Measurements from ENCODE around the gene AGPAT4.
A peak's percentile ranks its signal among the peaks of the same experiment; 100 is the strongest.

AGPAT4 gene

GRCh38 chr6:161152527-161152862 is 121.4 kb downstream of the AGPAT4 start:
- H3K9me3 Mint-ChIP-seq: peaks cover 8% of the 10 kb centered on the region
- peaks cover 12% of the 10 kb centered on the region for H3K36me3 Mint-ChIP-seq (ENCODE audit: low read depth)
- H3K27me3 Mint-ChIP-seq (ENCODE audit: low read depth): no peaks in the 10 kb centered on the region
- H3K4me3 Mint-ChIP-seq: no peak overlapping the region
- H3K4me1 Mint-ChIP-seq (ENCODE audit: low read depth): no peaks in the 10 kb centered on the region
- H3K27ac Mint-ChIP-seq: peak overlapping the region; percentile 15

GRCh38 chr6:161151660-161152526 is 122.0 kb downstream of the AGPAT4 start:
- Mint-ChIP-seq H3K9me3 (peaks cover 2% of the 10 kb centered on the region), H3K27me3 (ENCODE audit: low read depth) (no peaks in the 10 kb centered on the region), H3K4me3 (no peak overlapping the region), H3K36me3 (ENCODE audit: low read depth) (peaks cover 12% of the 10 kb centered on the region), H3K27ac (peak overlapping the region; percentile 15), H3K4me1 (ENCODE audit: low read depth) (no peaks in the 10 kb centered on the region)

GRCh38 chr6:161151059-161151645 is 122.7 kb downstream of the AGPAT4 start:
- H3K4me3 Mint-ChIP-seq: no peak overlapping the region
- no peaks in the 10 kb centered on the region for H3K27me3 Mint-ChIP-seq (ENCODE audit: low read depth)
- no peaks in the 10 kb centered on the region for H3K4me1 Mint-ChIP-seq (ENCODE audit: low read depth)
- H3K9me3 Mint-ChIP-seq: no peaks in the 10 kb centered on the region
- H3K36me3 Mint-ChIP-seq (ENCODE audit: low read depth): peaks cover 10% of the 10 kb centered on the region
- no peak overlapping the region for H3K27ac Mint-ChIP-seq

GRCh38 chr6:161150566-161150965 is 123.3 kb downstream of the AGPAT4 start:
- Mint-ChIP-seq H3K4me1 (ENCODE audit: low read depth) (no peaks in the 10 kb centered on the region), H3K27me3 (ENCODE audit: low read depth) (no peaks in the 10 kb centered on the region), H3K36me3 (ENCODE audit: low read depth) (peaks cover 10% of the 10 kb centered on the region), H3K27ac (no peak overlapping the region), H3K9me3 (no peaks in the 10 kb centered on the region), H3K4me3 (no peak overlapping the region)

GRCh38 chr6:161150136-161150535 is 123.7 kb downstream of the AGPAT4 start:
- Mint-ChIP-seq H3K27ac (no peak overlapping the region), H3K36me3 (ENCODE audit: low read depth) (peaks cover 10% of the 10 kb centered on the region), H3K4me3 (no peak overlapping the region), H3K9me3 (no peaks in the 10 kb centered on the region), H3K4me1 (ENCODE audit: low read depth) (no peaks in the 10 kb centered on the region), H3K27me3 (ENCODE audit: low read depth) (no peaks in the 10 kb centered on the region)

GRCh38 chr6:161143663-161144430 is 130.0 kb downstream of the AGPAT4 start:
- H3K9me3 Mint-ChIP-seq: no peaks in the 10 kb centered on the region
- no peak overlapping the region for H3K4me3 Mint-ChIP-seq
- H3K36me3 Mint-ChIP-seq (ENCODE audit: low read depth): peaks cover 10% of the 10 kb centered on the region
- H3K27me3 Mint-ChIP-seq (ENCODE audit: low read depth): no peaks in the 10 kb centered on the region
- no peaks in the 10 kb centered on the region for H3K4me1 Mint-ChIP-seq (ENCODE audit: low read depth)
- no peak overlapping the region for H3K27ac Mint-ChIP-seq

GRCh38 chr6:161142957-161143296 is 130.9 kb downstream of the AGPAT4 start:
- no peaks in the 10 kb centered on the region for H3K4me1 Mint-ChIP-seq (ENCODE audit: low read depth)
- no peaks in the 10 kb centered on the region for H3K27me3 Mint-ChIP-seq (ENCODE audit: low read depth)
- H3K4me3 Mint-ChIP-seq: no peak overlapping the region
- H3K9me3 Mint-ChIP-seq: no peaks in the 10 kb centered on the region
- no peak overlapping the region for H3K27ac Mint-ChIP-seq
- peaks cover 9% of the 10 kb centered on the region for H3K36me3 Mint-ChIP-seq (ENCODE audit: low read depth)

GRCh38 chr6:161141173-161141572 is 132.7 kb downstream of the AGPAT4 start:
- Mint-ChIP-seq H3K9me3 (no peaks in the 10 kb centered on the region), H3K4me3 (no peak overlapping the region), H3K27me3 (ENCODE audit: low read depth) (no peaks in the 10 kb centered on the region), H3K27ac (no peak overlapping the region), H3K4me1 (ENCODE audit: low read depth) (no peaks in the 10 kb centered on the region), H3K36me3 (ENCODE audit: low read depth) (peaks cover 7% of the 10 kb centered on the region)

- Mint-ChIP-seq H3K27me3 (ENCODE audit: low read depth) (no peaks in the 10 kb centered on the region), H3K27ac (no peak overlapping the region), H3K9me3 (no peaks in the 10 kb centered on the region), H3K36me3 (ENCODE audit: low read depth) (peaks cover 9% of the 10 kb centered on the region), H3K4me1 (ENCODE audit: low read depth) (no peaks in the 10 kb centered on the region), H3K4me3 (no peak overlapping the region)
These were observed 133.3 kb downstream of the AGPAT4 start for GRCh38 chr6:161140554-161140875.

- H3K4me3 Mint-ChIP-seq: no peak overlapping the region
- no peaks in the 10 kb centered on the region for H3K27me3 Mint-ChIP-seq (ENCODE audit: low read depth)
- peaks cover 9% of the 10 kb centered on the region for H3K36me3 Mint-ChIP-seq (ENCODE audit: low read depth)
- H3K9me3 Mint-ChIP-seq: no peaks in the 10 kb centered on the region
- no peak overlapping the region for H3K27ac Mint-ChIP-seq
- H3K4me1 Mint-ChIP-seq (ENCODE audit: low read depth): no peaks in the 10 kb centered on the region
These were observed 133.9 kb downstream of the AGPAT4 start for GRCh38 chr6:161139766-161140553.

- no peak overlapping the region for H3K27ac Mint-ChIP-seq
These were observed 134.5 kb downstream of the AGPAT4 start for GRCh38 chr6:161139304-161139765.

GRCh38 chr6:161138543-161139303 is 135.1 kb downstream of the AGPAT4 start:
- Mint-ChIP-seq H3K27me3 (ENCODE audit: low read depth) (no peaks in the 10 kb centered on the region), H3K27ac (no peak overlapping the region), H3K36me3 (ENCODE audit: low read depth) (peaks cover 9% of the 10 kb centered on the region), H3K4me1 (ENCODE audit: low read depth) (no peaks in the 10 kb centered on the region), H3K4me3 (no peak overlapping the region), H3K9me3 (no peaks in the 10 kb centered on the region)

More at GRCh38 chr6:161139304-161139765, 134.5 kb downstream of the AGPAT4 start:
- Mint-ChIP-seq H3K4me3 (no peak overlapping the region), H3K9me3 (no peaks in the 10 kb centered on the region), H3K27me3 (ENCODE audit: low read depth) (no peaks in the 10 kb centered on the region), H3K4me1 (ENCODE audit: low read depth) (no peaks in the 10 kb centered on the region), H3K36me3 (ENCODE audit: low read depth) (peaks cover 9% of the 10 kb centered on the region)

- Mint-ChIP-seq H3K27me3 (ENCODE audit: low read depth) (no peaks in the 10 kb centered on the region), H3K4me1 (ENCODE audit: low read depth) (no peaks in the 10 kb centered on the region), H3K36me3 (ENCODE audit: low read depth) (peaks cover 9% of the 10 kb centered on the region)
These were observed 135.9 kb downstream of the AGPAT4 start for GRCh38 chr6:161137839-161138542.

More at GRCh38 chr6:161137839-161138542, 135.9 kb downstream of the AGPAT4 start:
- Mint-ChIP-seq H3K4me3 (no peak overlapping the region), H3K27ac (no peak overlapping the region), H3K9me3 (no peaks in the 10 kb centered on the region)

Measured in T-helper 1 cell treated with Interleukin-12 subunit alpha and Interleukin-12 subunit beta and Interleukin-4 antibody, amounts not matched to agents 30 μg/mL and 1 μg/mL, for 36 hours (primary cell).